Endothelial cell of umbilical vein (primary cell): Measurements from ENCODE around the gene AP4S1. TPM values are rescaled to one million over a fixed set of nuclear protein-coding genes. Genes with fewer than 3 reads are reported as not detected.

Experiments used
- BruUV-seq: library from RNA; stranded (reverse); fragments of 400-500 nt; replicated peaks from 2 replicates; lab custom pipeline; 2021; lab: Mats Ljungman, UMichigan
- CTCF ChIA-PET: fragments of 300-600, 350-600 bp; sonication (Branson Sonifier 250); formaldehyde crosslinking; loops from one replicate; lab custom pipeline; 2021; ENCODE audit warnings: antibody characterized with exemption, inconsistent platforms; lab: Charles Lee
- POLR2A ChIA-PET: fragments of 300-600, 350-600 bp; sonication (Branson Sonifier 250); formaldehyde crosslinking; loops from one replicate; lab custom pipeline; 2021; ENCODE audit warnings: antibody characterized with exemption, inconsistent platforms; lab: Charles Lee
- DNase-seq: peaks from one replicate; pipeline ENCODE4 v3.0.0-alpha.2; 2011; ENCODE audit warnings: low read depth, low spot score
- FAIRE-seq: peaks from 2 replicates; lab custom pipeline; 2011; peaks lifted over from hg19 to GRCh38; lab: Jason Lieb, UNC
- H2AFZ ChIP-seq: 2 replicates; pipeline ENCODE4 v1.6.0; 2012; ENCODE audit warnings: low read depth, low read length, control low read depth, inconsistent platforms
- H3K27ac ChIP-seq: 2 replicates; pipeline ENCODE4 v1.5.1; 2011; ENCODE audit warnings: low read depth, mild to moderate bottlenecking, control low read depth, low read length, moderate library complexity; ENCODE audit not compliant: insufficient read depth
- H3K27me3 ChIP-seq, 2 experiments: 2 replicates each; pipeline versions ENCODE4 v1.6.0 to v1.6.1; 2011; ENCODE audit warnings: low read length in 2 of 2, mixed read lengths in 1 of 2; ENCODE audit not compliant: control insufficient read depth in 2 of 2, insufficient read depth in 2 of 2
- H3K36me3 ChIP-seq, 2 experiments: 2 replicates in 1 of 2; 3 replicates in 1 of 2; pipeline ENCODE4 v1.5.1; 2011; ENCODE audit warnings: low read length in 2 of 2, mild to moderate bottlenecking in 1 of 2, moderate library complexity in 1 of 2; ENCODE audit not compliant: control insufficient read depth in 2 of 2, insufficient read depth in 2 of 2; ENCODE audit errors: extremely low read depth in 1 of 2
- H3K4me1 ChIP-seq: 3 replicates; pipeline ENCODE4 v1.5.1; 2011; ENCODE audit warnings: mild to moderate bottlenecking, low read length; ENCODE audit not compliant: control insufficient read depth, insufficient read depth; ENCODE audit errors: extremely low read depth
- H3K4me2 ChIP-seq: 2 replicates; pipeline ENCODE4 v1.6.1; 2011; ENCODE audit warnings: low read length, control low read depth, mixed read lengths; ENCODE audit not compliant: insufficient read depth
- H3K4me3 ChIP-seq, 3 experiments: fragments of 200-600 bp in 1 of 3; sonication (generic), shearing (Covaris generic) in 1 of 3; replicated peaks in 1 of 3; 2 replicates each; pipeline ENCODE4 v1.5.1; 2011 to 2016; ENCODE audit warnings: control low read depth in 3 of 3, low read length in 3 of 3, mild to moderate bottlenecking in 2 of 3, inconsistent platforms in 1 of 3, low read depth in 1 of 3, moderate library complexity in 1 of 3; ENCODE audit not compliant: insufficient read depth in 1 of 3
- H3K79me2 ChIP-seq: 2 replicates; pipeline ENCODE4 v1.6.0; 2012; ENCODE audit warnings: low read length, inconsistent platforms; ENCODE audit not compliant: control insufficient read depth, insufficient read depth
- H3K9ac ChIP-seq: replicated peaks from 2 replicates; pipeline ENCODE3; 2011; ENCODE audit warnings: low read length, control low read depth; ENCODE audit not compliant: insufficient read depth; ENCODE audit errors: extremely low read depth
- H3K9me1 ChIP-seq: replicated peaks from 3 replicates; pipeline ENCODE4 v1.6.0; 2011; ENCODE audit warnings: mild to moderate bottlenecking, low read length; ENCODE audit not compliant: control insufficient read depth, insufficient read depth; ENCODE audit errors: extremely low read depth
- H3K9me3 ChIP-seq: replicated peaks from 2 replicates; pipeline ENCODE4 v1.5.1; 2012; ENCODE audit warnings: low read length, inconsistent platforms; ENCODE audit not compliant: control insufficient read depth, insufficient read depth
- H4K20me1 ChIP-seq: replicated peaks from 2 replicates; pipeline ENCODE3; 2011; ENCODE audit warnings: mild to moderate bottlenecking, low read length; ENCODE audit not compliant: control insufficient read depth, insufficient read depth; ENCODE audit errors: extremely low read depth
- CTCF ChIP-seq, 2 donors: IDR thresholded peaks; 1 replicate in 1 of 2; 2 replicates in 1 of 2; pipeline ENCODE4 v1.5.1; 2011; ENCODE audit warnings: low read length in 2 of 2, mild to moderate bottlenecking in 2 of 2, moderate library complexity in 2 of 2, control low read depth in 1 of 2, inconsistent platforms in 1 of 2, low read depth in 1 of 2; ENCODE audit not compliant: insufficient read depth in 1 of 2; ENCODE audit errors: extremely low read depth in 1 of 2
- EZH2 ChIP-seq: IDR thresholded peaks from 2 replicates; pipeline ENCODE4 v1.6.1; 2012; ENCODE audit warnings: borderline replicate concordance, low read depth, mild to moderate bottlenecking, moderate library complexity, low read length, inconsistent platforms; ENCODE audit not compliant: severe bottlenecking
- JUN ChIP-seq: IDR thresholded peaks from 2 replicates; pipeline ENCODE4 v1.6.1; 2011; ENCODE audit warnings: borderline replicate concordance, low read depth; ENCODE audit not compliant: insufficient read length, insufficient read depth
- MAX ChIP-seq: IDR thresholded peaks from 2 replicates; pipeline ENCODE4 v1.6.1; 2011; ENCODE audit not compliant: insufficient read depth, insufficient read length
- POLR2A ChIP-seq: IDR thresholded peaks from 2 replicates; pipeline ENCODE4 v1.6.1; 2012; ENCODE audit warnings: low read depth, mild to moderate bottlenecking, control low read depth, low read length
- dilution Hi-C: fragments of 300-500 bp; cut with MboI; formaldehyde crosslinking; loops from one replicate; pipeline ENCODE4 v1.15.0; 2019; ENCODE audit warnings: low sequenced_read_pairs; ENCODE audit not compliant: extremely low pct_ligation_motif_present
- intact Hi-C: fragments of 100-400 bp; cut with micrococcal nuclease; formaldehyde crosslinking; loops from one replicate; pipeline ENCODE4 v1.10.0; 2022
- polyA plus RNA-seq, 4 experiments: library from polyadenylated mRNA; depleted of rRNA in 3 of 4; stranded (reverse) in 3 of 4; unstranded in 1 of 4; fragments of >200 nt; gene quantifications; 2 replicates each; pipeline versions ENCODE4 v1.2.1 to v1.2.3, GENCODE V29; 2011 to 2012; ENCODE audit warnings: missing spikeins in 1 of 4
- total RNA-seq: library from RNA; stranded (reverse); gene quantifications from 2 replicates; pipeline ENCODE4 v1.2.3, GENCODE V29; 2021

Gene AP4S1
- total and polyA plus RNA-seq, 2 donors (not counting 3 experiments of a cell fraction or from before 2014, with no cell fraction given), result 2.8 to 7.2 TPM

- no peak overlapping the region for H3K4me2 ChIP-seq
- no peaks in the 10 kb centered on the region for H3K9me3 ChIP-seq
- no TSS peak for BruUV-seq
- H3K27ac ChIP-seq, result no peak overlapping the region
- no peak overlapping the region for H2AFZ ChIP-seq
- no peaks in the 10 kb centered on the region for H3K27me3 ChIP-seq
- dilution Hi-C loops (no loop called here), intact Hi-C loops (no loop called here)
- TF ChIP-seq EZH2, result no peak
- no peak for TF ChIP-seq POLR2A
- TF ChIP-seq MAX, result no peak
- FAIRE-seq, result no peak
- H3K4me1 ChIP-seq, result no peaks in the 10 kb centered on the region
- POLR2A ChIA-PET, result no interaction called here
- peaks cover 6% of the 10 kb centered on the region for H4K20me1 ChIP-seq
- CTCF ChIA-PET, result interaction anchor here (1.3 kb wide), 1 partner anchor 9 kb away, joined by 3 read pairs; no protein-coding TSS in a partner anchor
- H3K9me1 ChIP-seq, result no peaks in the 10 kb centered on the region
- no peak overlapping the region for H3K4me3 ChIP-seq
- peaks cover 83% of the 10 kb centered on the region for H3K79me2 ChIP-seq
- H3K9ac ChIP-seq, result no peak overlapping the region
- no peaks in the 10 kb centered on the region for H3K36me3 ChIP-seq
- DNase-seq, result no peak
These were observed 14.5 kb upstream of the AP4S1 start for GRCh38 chr14:31010935-31011334.

GRCh38 chr14:31013841-31014240 lies 11.6 kb upstream of the AP4S1 start:
- H3K27me3 ChIP-seq, result no peaks in the 10 kb centered on the region
- CTCF ChIA-PET, result interaction anchor here (0.6 kb wide), 1 partner anchor 13 kb away, joined by 3 read pairs; no protein-coding TSS in a partner anchor
- no peak overlapping the region for H3K4me2 ChIP-seq
- no peaks in the 10 kb centered on the region for H3K9me3 ChIP-seq
- dilution Hi-C loops, result no loop called here
- H3K4me3 ChIP-seq, result no peak overlapping the region
- POLR2A ChIA-PET, result interaction anchor here (0.7 kb wide), 1 partner anchor 13 kb away, joined by 5 read pairs; no protein-coding TSS in a partner anchor
- DNase-seq (no peak), FAIRE-seq (no peak)
- intact Hi-C loops, result no loop called here
- no peak overlapping the region for H3K27ac ChIP-seq
- H3K9ac ChIP-seq, result no peak overlapping the region
- peaks cover 4% of the 10 kb centered on the region for H4K20me1 ChIP-seq
- no peaks in the 10 kb centered on the region for H3K4me1 ChIP-seq
- H2AFZ ChIP-seq, result no peak overlapping the region
- no peak for TF ChIP-seq EZH2
- TF ChIP-seq JUN, result no peak
- TF ChIP-seq CTCF (IDR thresholded peaks at IDR 0.05; ENCODE audit: extremely low read depth in 1 of 2, insufficient read depth in 1 of 2, low read depth in 1 of 2, low read length in 2 of 2), result no peak
- no peak for TF ChIP-seq MAX
- no peaks in the 10 kb centered on the region for H3K36me3 ChIP-seq
- H3K79me2 ChIP-seq, result peaks cover 81% of the 10 kb centered on the region
- BruUV-seq, result no TSS peak
- H3K9me1 ChIP-seq, result no peaks in the 10 kb centered on the region
